ENCODE data around the gene PODXL2.
"Not testable (repeated sequence)": the region's sequence is repeated elsewhere in the genome, so short reads cannot be mapped to it uniquely, and the experiment has no call there.

PODXL2 gene

GRCh38 chr3:127677541-127678314, 48.7 kb downstream of the PODXL2 start:
- DNase-seq, result no peak

- DNase-seq, result no peak
Measured at GRCh38 chr3:127678315-127678599, 49.3 kb downstream of the PODXL2 start.

GRCh38 chr3:127678611-127679533, 49.9 kb downstream of the PODXL2 start:
- no peak for DNase-seq

- DNase-seq, result no peak
Measured at GRCh38 chr3:127679534-127680145, 50.7 kb downstream of the PODXL2 start.

- DNase-seq, result no peak
Measured at GRCh38 chr3:127680146-127680661, 51.2 kb downstream of the PODXL2 start.

- DNase-seq, result no peak
Measured at GRCh38 chr3:127680798-127681221, 51.8 kb downstream of the PODXL2 start.

- DNase-seq, result not testable (repeated sequence)
Measured at GRCh38 chr3:127682175-127682554, 53.2 kb downstream of the PODXL2 start.

GRCh38 chr3:127682561-127682960, 53.6 kb downstream of the PODXL2 start:
- DNase-seq, result no peak

- DNase-seq, result no peak
Measured at GRCh38 chr3:127684871-127685707, 56.1 kb downstream of the PODXL2 start.

- DNase-seq, result no peak
Measured at GRCh38 chr3:127685708-127686511, 56.9 kb downstream of the PODXL2 start.

- no peak for DNase-seq
Measured at GRCh38 chr3:127686512-127686894, 57.5 kb downstream of the PODXL2 start.

- no peak for DNase-seq
Measured at GRCh38 chr3:127687228-127687737, 58.3 kb downstream of the PODXL2 start.

- DNase-seq, result no peak
Measured at GRCh38 chr3:127688022-127688415, 59.0 kb downstream of the PODXL2 start.

GRCh38 chr3:127688416-127689265, 59.7 kb downstream of the PODXL2 start:
- DNase-seq, result no peak

- no peak for DNase-seq
Measured at GRCh38 chr3:127689266-127689860, 60.4 kb downstream of the PODXL2 start.

- no peak for DNase-seq
Measured at GRCh38 chr3:127690106-127690505, 61.1 kb downstream of the PODXL2 start.

GRCh38 chr3:127690823-127691452, 62.0 kb downstream of the PODXL2 start:
- DNase-seq, result no peak

- DNase-seq, result no peak
Measured at GRCh38 chr3:127691489-127691888, 62.5 kb downstream of the PODXL2 start.

- DNase-seq, result no peak
Measured at GRCh38 chr3:127691974-127692373, 63.0 kb downstream of the PODXL2 start.
